HG03064 (cell line): ENCODE data around the gene COL16A1.

Experiments used
- ATAC-seq: cut with Tn5 transposase; IDR thresholded peaks from one replicate; pipeline ENCODE4 v1.9.1; 2021; ENCODE audit warnings: low read depth; ENCODE audit not compliant: unreplicated experiment

COL16A1 gene

GRCh38 chr1:31614414-31615005 lies 89.3 kb downstream of the COL16A1 start:
- ATAC-seq: no peak

- ATAC-seq: no peak
These were observed 94.2 kb downstream of the COL16A1 start for GRCh38 chr1:31609514-31610118.

GRCh38 chr1:31607360-31607759 lies 96.5 kb downstream of the COL16A1 start:
- no peak for ATAC-seq

DNA sequence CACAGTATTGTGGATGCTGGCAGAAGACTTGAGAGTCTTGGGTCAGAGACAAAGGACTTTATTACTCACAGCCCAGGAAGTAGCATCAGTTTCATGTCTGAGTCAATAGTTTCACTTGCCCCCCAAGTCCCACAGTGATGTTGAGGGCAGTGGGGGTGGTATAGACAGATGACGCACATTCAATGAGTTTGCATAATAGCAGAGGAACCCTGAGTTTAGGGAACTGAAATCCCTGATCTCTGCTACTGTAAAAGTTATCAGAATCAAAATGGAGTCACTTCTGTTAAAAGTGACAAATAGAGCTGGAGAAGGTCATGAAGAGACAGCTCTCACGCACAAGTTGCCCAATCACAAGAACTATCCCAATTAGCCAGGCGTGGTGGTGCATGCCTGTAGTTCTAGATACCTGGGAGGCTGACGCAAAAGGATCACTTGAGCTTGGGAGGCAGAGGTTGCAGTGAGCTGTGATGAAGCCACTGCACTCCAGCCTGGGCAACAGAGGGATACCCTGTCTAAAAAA lies 97.8 kb downstream of the COL16A1 start:
- peak; percentile 92 for ATAC-seq
